Measurements from ENCODE around the gene MUC20. TPM values are rescaled to one million over a fixed set of nuclear protein-coding genes. Genes with fewer than 3 reads are reported as not detected.

The MUC20 gene
- total RNA-seq, result not detected in 2 replicates

GRCh38 chr3:195720831-195721506 lies at the start of gene MUC20:
TSS of gene MUC20 (plus strand) at chr3:195720978. CDS start at chr3:195721008, 30 bp downstream.

Other genes starting within 250 kb of the MUC20 start
- 60.2 and 66.3 TPM in 2 replicates for gene PPP1R2, start 177.7 kb upstream of the MUC20 start, total RNA-seq
- gene APOD, start 137.0 kb upstream of the MUC20 start, total RNA-seq, result 0.61 and 1.3 TPM in 2 replicates
- gene MUC4, start 91.0 kb downstream of the MUC20 start, total RNA-seq, result under 0.01 TPM in 1 of 2 replicates, not detected in the other
- 7.6 and 8.1 TPM in 2 replicates for gene TNK2, start 187.6 kb downstream of the MUC20 start, total RNA-seq

Measured in epithelial cell of umbilical artery (primary cell).